ENCODE data around the gene RPH3AL.

RPH3AL gene

GRCh38 chr17:347309-347899 lies 5.2 kb downstream of the RPH3AL start:
- no peak for TF ChIP-seq EGR1 (IDR thresholded peaks at IDR 0.05)
- TF ChIP-seq TAF1 (IDR thresholded peaks at IDR 0.05; ENCODE audit: low read depth) = no peak
- TF ChIP-seq, protein P1, sequence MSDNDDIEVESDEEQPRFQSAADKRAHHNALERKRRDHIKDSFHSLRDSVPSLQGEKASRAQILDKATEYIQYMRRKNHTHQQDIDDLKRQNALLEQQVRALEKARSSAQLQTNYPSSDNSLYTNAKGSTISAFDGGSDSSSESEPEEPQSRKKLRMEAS (IDR thresholded peaks at IDR 0.05) = no peak
- TF ChIP-seq ZBTB7A (IDR thresholded peaks at IDR 0.05; ENCODE audit: low read depth) = no peak
- no peak for TF ChIP-seq REST (IDR thresholded peaks at IDR 0.05; ENCODE audit: low read depth)
- TF ChIP-seq TCF12 (IDR thresholded peaks at IDR 0.05; ENCODE audit: low read depth) = no peak
- no peak for TF ChIP-seq EP300 (IDR thresholded peaks at IDR 0.05; ENCODE audit: borderline replicate concordance)
- TF ChIP-seq TEAD4 (IDR thresholded peaks at IDR 0.05) = no peak
- no peak for TF ChIP-seq RAD21 (IDR thresholded peaks at IDR 0.05; ENCODE audit: low read depth)
- no peak for TF ChIP-seq CEBPB (IDR thresholded peaks at IDR 0.05)
- TF ChIP-seq FOXM1 (IDR thresholded peaks at IDR 0.05; ENCODE audit: borderline replicate concordance, low read depth) = no peak
- no peak for TF ChIP-seq CREB1 (IDR thresholded peaks at IDR 0.05; ENCODE audit: low read depth)
- no peak for TF ChIP-seq USF1 (IDR thresholded peaks at IDR 0.05)
- no peak for TF ChIP-seq YY1 (IDR thresholded peaks at IDR 0.05; ENCODE audit: low read depth)
- TF ChIP-seq NFIC (IDR thresholded peaks at IDR 0.05) = no peak

GRCh38 chr17:345992-346785 lies 6.4 kb downstream of the RPH3AL start:
- TF ChIP-seq ZBTB7A (IDR thresholded peaks at IDR 0.05; ENCODE audit: low read depth) (no peak), TAF1 (IDR thresholded peaks at IDR 0.05; ENCODE audit: low read depth) (no peak), EP300 (IDR thresholded peaks at IDR 0.05; ENCODE audit: borderline replicate concordance) (no peak), EGR1 (IDR thresholded peaks at IDR 0.05) (no peak), YY1 (IDR thresholded peaks at IDR 0.05; ENCODE audit: low read depth) (no peak), CEBPB (IDR thresholded peaks at IDR 0.05) (no peak), TCF12 (IDR thresholded peaks at IDR 0.05; ENCODE audit: low read depth) (no peak), RAD21 (IDR thresholded peaks at IDR 0.05; ENCODE audit: low read depth) (no peak), NFIC (IDR thresholded peaks at IDR 0.05) (no peak), CREB1 (IDR thresholded peaks at IDR 0.05; ENCODE audit: low read depth) (no peak), FOXM1 (IDR thresholded peaks at IDR 0.05; ENCODE audit: borderline replicate concordance, low read depth) (no peak), REST (IDR thresholded peaks at IDR 0.05; ENCODE audit: low read depth) (no peak), TEAD4 (IDR thresholded peaks at IDR 0.05) (no peak), USF1 (IDR thresholded peaks at IDR 0.05) (no peak)
- TF ChIP-seq, protein P1 (IDR thresholded peaks at IDR 0.05) = no peak

DNA sequence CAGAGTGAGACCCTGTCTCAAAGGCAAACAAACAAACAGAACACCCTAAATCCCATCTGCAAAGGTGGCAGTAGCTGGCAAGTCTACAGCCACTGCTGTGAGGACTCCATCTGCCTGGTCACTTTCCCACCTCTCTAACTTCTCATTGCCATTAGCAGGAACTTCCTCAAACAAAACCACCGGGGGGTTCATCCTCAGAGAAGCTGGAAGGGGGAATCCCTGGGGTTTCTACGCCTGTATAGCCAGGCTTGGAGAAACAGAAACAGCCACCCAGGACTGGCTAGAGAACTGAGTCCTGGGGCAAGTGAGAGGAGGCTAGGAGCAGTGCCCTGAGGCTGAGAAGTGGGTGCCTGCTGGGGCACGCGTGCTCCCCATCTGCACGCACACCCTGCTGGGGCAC lies 7.3 kb downstream of the RPH3AL start:
- no peak for TF ChIP-seq REST (IDR thresholded peaks at IDR 0.05; ENCODE audit: low read depth)
- no peak for TF ChIP-seq EP300 (IDR thresholded peaks at IDR 0.05; ENCODE audit: borderline replicate concordance)
- no peak for TF ChIP-seq NFIC (IDR thresholded peaks at IDR 0.05)
- TF ChIP-seq ZBTB7A (IDR thresholded peaks at IDR 0.05; ENCODE audit: low read depth) = no peak
- TF ChIP-seq YY1 (IDR thresholded peaks at IDR 0.05; ENCODE audit: low read depth) = no peak
- TF ChIP-seq TEAD4 (IDR thresholded peaks at IDR 0.05) = no peak
- no peak for TF ChIP-seq FOXM1 (IDR thresholded peaks at IDR 0.05; ENCODE audit: borderline replicate concordance, low read depth)
- TF ChIP-seq, protein P1 (IDR thresholded peaks at IDR 0.05) = no peak
- no peak for TF ChIP-seq USF1 (IDR thresholded peaks at IDR 0.05)

All from Ishikawa (cell line).